ENCODE data around the gene TGFA. TPM values are rescaled to one million over a fixed set of nuclear protein-coding genes. Genes with fewer than 3 reads are reported as not detected.

TGFA gene
- polyA plus RNA-seq, 2 of the 4 experiments (the other 2 are of a cell fraction), result 3.5 to 5.3 TPM

GRCh38 chr2:70557171-70557838 lies 3.7 kb upstream of the TGFA start:
- Histone ChIP-seq H3K4me2 (no peak overlapping the region), H3K9me3 (no peaks in the 10 kb centered on the region), H3K4me3 (no peak overlapping the region), H3K4me1 (peaks cover 12% of the 10 kb centered on the region; the same call in 2 of the 3 replicates), H3K27ac (no peak overlapping the region)
- FAIRE-seq (no peak), DNase-seq (ENCODE audit: low read depth in 1 of 2, low spot score in 1 of 2) (no peak), ATAC-seq (no peak)
- TF ChIP-seq RFX5 (IDR thresholded peaks at IDR 0.05) (no peak), TFCP2L1 (CRISPR knock-in tag; IDR thresholded peaks at IDR 0.05) (no peak), NR3C1 (IDR thresholded peaks at IDR 0.05) (no peak), HEYL (CRISPR knock-in tag; IDR thresholded peaks at IDR 0.05) (no peak), MAFK (IDR thresholded peaks at IDR 0.05; ENCODE audit: partially characterized antibody) (peak; percentile 13), CBX2 (IDR thresholded peaks at IDR 0.05; ENCODE audit: borderline replicate concordance, low read depth) (no peak), CTCF (IDR thresholded peaks at IDR 0.05) (no peak), TP53 (CRISPR knock-in tag; IDR thresholded peaks at IDR 0.05) (no peak)
- ChIA-PET CTCF (interaction anchor here (0.6 to 3.9 kb wide), 13 partner anchors 8 to 256 kb away, joined by 3 to 28 read pairs (median 4); partner anchors contain the start of gene FAM136A), POLR2A (no interaction called here)
- 57% methylated on average over 6 of the region's 6 CpGs for WGBS (ENCODE audit: missing lambda C conversion rate)

GRCh38 chr2:70556608-70557007 lies 3.0 kb upstream of the TGFA start:
- H3K4me2 ChIP-seq, result no peak overlapping the region
- TF ChIP-seq MAFK (IDR thresholded peaks at IDR 0.05; ENCODE audit: partially characterized antibody), result peak; percentile 85
- no peak for TF ChIP-seq JUN (IDR thresholded peaks at IDR 0.05)
- FAIRE-seq (no peak), DNase-seq (ENCODE audit: low read depth in 1 of 2, low spot score in 1 of 2) (no peak), ATAC-seq (no peak)
- peaks cover 12% of the 10 kb centered on the region; the same call in 2 of the 3 replicates for H3K4me1 ChIP-seq
- CTCF ChIA-PET, result interaction anchor here (0.8 to 3.9 kb wide), 7 partner anchors 8 to 254 kb away, joined by 3 to 28 read pairs (median 4); partner anchors contain the start of gene FAM136A
- H3K4me3 ChIP-seq, result no peak overlapping the region
- H3K9me3 ChIP-seq, result no peaks in the 10 kb centered on the region
- no peak overlapping the region for H3K27ac ChIP-seq
- POLR2A ChIA-PET, result no interaction called here
- WGBS (ENCODE audit: missing lambda C conversion rate), result 38% methylated on average over 2 of the region's 2 CpGs

- TF ChIP-seq PBX3 (IDR thresholded peaks at IDR 0.05), result no peak
- TF ChIP-seq EP300 (IDR thresholded peaks at IDR 0.05), result 0 out of 5 replicates have a peak, but pooled peaks of 1 of the 2 experiments have one; percentile 8
- no peak for TF ChIP-seq ZSCAN20 (CRISPR knock-in tag; IDR thresholded peaks at IDR 0.05)
- no peak for TF ChIP-seq MYC (IDR thresholded peaks at IDR 0.05; ENCODE audit: borderline replicate concordance, low read length)
- TF ChIP-seq HOXB13 (CRISPR knock-in tag; IDR thresholded peaks at IDR 0.05; ENCODE audit: low read depth), result no peak
- peak; percentile 6; the same call in 1 of the 3 replicates for TF ChIP-seq CTCF (IDR thresholded peaks at IDR 0.05)
- no peak for TF ChIP-seq PHF8 (IDR thresholded peaks at IDR 0.05; ENCODE audit: borderline replicate concordance, low read depth)
- Histone ChIP-seq H3K4me2 (peak overlapping the region; percentile 84), H3K4me1 (peaks cover 12% of the 10 kb centered on the region; the same call in 2 of the 3 replicates), H3K4me3 (peak overlapping the region; percentile 59), H3K27ac (peak overlapping the region; percentile 75 to 86), H3K9me3 (no peaks in the 10 kb centered on the region)
- DNase-seq (ENCODE audit: low read depth in 1 of 2, low spot score in 1 of 2), result no peak
- 51% methylated on average over 14 of the region's 18 CpGs for WGBS (ENCODE audit: missing lambda C conversion rate)
- ATAC-seq, result no peak
- ChIA-PET POLR2A (no interaction called here), CTCF (interaction anchor here (0.7 to 5.0 kb wide), 9 partner anchors 12 to 607 kb away, joined by 3 to 47 read pairs (median 5); no protein-coding TSS in a partner anchor)
- FAIRE-seq, result no peak
Measured at GRCh38 chr2:70554338-70554892, 789 bp upstream of the TGFA start.
